ENCODE data around the gene SOCS3. TPM values are rescaled to one million over a fixed set of nuclear protein-coding genes. Genes with fewer than 3 reads are reported as not detected.

SOCS3 gene
- total RNA-seq, 1 donor from 2014 or later: 137 TPM

DNA sequence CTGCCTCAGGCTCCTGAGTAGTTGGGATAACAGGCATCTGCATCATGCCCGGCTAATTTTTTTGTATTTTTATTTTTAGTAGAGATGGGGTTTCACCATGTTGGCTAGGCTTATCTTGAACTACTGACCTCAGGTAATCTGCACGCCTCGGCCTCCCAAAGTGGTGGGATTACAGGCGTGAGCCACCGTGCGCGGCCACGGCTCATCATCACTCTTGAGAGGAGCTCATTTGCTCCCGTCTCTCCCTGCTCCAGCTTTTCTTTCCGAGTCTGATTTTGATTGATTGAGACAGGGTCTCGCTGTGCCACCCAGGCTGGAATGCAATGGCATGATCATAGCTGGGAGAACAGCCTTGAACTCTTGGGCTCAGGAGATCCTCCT is 31.2 kb upstream of the SOCS3 start:
- DNase-seq (ENCODE audit: low spot score): no peak

DNA sequence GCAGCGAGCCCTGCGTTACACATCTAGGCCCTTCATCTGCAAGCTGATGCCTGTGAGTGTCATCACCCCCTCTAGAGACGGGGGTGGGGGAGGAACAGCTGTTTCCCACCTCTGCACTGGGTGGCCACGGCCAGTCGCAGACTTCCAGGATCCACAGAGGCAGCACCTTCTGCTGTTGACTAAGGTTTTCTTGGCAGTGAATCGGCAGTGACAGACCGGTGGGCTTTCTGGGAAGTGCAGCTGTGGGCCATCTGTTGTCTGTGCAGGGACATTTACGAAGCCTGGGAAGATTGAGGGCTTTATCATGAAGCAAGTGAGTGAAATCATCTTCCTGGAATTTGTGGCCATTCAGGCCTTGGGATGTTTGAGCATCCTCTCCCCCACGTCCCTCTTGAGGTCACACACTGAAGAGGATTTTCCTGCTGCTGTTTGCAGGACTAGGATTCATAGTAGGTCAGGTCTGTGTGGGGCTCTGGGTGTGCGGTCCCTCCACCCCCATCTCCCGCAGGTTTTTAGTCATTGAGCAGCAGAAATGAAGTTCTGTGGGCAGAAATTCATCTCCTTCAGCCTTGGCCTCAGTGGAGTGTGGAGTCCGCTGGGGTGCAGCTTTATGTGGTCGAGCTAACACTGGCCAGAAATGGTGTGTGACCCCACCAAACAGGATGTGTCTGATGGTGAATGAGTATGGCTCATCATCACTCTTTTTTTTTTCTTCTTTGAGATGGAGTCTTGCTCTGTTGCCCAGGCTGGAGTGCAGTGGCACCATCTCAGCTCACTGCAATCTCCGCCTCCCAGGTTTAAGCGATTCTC is 30.6 kb upstream of the SOCS3 start:
- peak; percentile 65 for DNase-seq (ENCODE audit: low spot score)

DNA sequence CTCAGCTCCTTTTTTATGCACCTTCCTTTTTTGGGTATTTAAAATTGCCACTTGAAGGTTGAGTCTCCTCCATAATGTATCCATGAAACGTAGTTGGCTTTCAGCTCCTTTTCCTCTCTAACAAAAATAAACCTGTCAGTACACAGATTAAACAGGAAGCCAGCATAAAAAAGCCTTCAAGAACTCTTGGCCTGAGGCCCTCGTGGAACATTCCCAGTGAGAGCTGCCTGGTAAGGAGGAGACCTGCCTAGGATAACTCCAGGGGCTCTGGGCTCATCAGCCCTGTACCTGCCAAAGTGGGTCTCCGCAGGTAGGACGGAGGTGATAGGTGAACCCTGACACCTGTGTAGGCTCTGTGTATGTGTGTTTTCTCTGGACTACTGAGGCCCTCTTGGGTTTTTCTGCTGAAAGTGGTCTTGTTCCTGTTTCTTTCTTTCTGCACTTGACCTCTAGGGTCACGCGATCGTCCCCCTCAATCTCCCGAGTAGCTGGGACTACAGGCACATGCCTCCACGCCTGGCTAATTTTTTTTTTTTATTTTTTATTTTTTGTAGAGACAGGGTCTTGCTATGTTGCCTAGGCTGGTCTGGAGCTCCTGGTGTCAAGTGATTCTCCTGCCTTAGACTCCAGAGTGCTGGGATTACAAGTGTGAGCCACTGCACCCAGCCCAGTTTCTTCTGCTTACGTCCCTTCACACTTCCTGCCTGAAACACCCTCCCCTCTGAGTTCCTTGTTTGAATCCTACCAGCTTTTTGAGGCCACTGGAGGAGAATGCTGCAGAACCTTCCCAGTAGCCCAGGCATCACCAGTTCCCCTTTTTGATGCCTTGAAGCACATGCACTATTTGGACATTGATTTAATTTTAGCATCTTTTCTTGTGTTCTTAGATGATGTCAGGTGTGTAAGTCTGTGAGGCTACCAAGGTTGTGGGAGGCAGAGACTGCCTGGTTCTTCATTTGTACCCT is 28.4 kb upstream of the SOCS3 start:
- no peak for DNase-seq (ENCODE audit: low spot score)

DNA sequence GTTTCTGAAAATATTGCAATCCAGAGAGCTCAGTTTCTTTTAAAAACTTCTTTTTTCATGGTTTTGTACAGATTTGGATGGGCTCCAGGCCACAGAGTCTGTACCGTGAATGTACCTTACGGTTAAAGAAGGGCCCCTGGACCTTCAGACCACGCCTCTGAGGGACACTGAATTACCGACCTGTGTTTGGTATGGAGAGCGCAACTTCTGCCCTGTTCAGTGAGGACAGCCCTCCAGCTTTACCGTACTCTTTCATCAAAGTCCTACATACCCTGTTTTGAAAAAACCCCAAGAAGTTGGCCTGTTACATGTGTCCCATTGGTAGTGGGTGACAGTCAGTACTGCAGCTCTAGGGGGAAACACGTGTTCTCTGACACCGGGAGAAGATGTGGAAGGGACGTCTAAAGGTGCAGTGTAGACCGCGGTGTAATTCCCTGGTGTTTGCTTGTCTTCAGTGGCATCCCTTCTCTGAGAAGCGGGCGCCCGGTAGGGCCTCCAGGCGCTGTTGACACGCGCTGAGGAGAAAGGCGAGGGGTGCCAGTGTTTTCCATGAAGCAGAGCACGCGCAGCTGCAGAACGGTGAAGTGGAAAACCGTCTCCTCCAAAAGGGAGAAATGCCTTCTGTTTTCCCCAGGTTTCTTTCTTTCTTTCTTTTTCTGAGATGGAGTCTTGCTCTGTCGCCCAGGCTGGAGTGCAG is 24.8 kb upstream of the SOCS3 start:
- no peak for DNase-seq (ENCODE audit: low spot score)

DNA sequence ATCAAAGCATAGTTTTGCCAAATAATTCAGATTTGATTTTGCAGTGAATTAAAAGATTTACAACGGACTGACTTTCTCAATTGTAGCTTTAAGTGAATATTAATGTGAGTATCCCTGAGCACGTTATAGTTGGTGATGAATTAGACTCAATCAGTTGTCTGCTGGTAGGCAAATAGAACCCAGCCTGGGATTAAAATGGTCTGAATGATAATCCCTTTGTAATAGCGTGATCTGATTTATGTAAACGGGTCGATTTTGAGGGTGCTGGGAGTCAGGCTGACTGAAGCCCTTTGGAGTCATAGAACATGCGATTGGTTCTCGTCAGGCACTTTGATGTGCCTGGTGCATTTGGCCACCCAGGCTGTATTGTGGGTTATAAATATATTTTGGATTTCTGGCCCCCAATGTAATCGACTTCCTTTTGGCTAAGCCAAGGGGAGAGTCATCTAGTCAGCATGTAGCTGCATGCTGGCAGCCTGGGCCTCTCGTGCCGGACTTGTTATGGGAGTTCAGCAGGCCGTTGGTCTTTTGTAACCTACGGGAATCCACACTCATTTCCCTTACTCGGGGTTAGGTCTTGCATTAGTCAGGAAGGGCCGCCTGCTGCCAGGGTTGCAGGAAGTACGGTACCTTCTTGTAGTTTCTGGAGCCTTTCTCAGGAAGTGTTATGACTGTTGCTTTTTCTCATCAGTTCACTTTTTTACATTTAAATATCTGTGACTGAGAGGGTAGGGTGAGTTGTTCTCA is 24.0 kb upstream of the SOCS3 start:
- peak; percentile 73 for DNase-seq (ENCODE audit: low spot score)

DNA sequence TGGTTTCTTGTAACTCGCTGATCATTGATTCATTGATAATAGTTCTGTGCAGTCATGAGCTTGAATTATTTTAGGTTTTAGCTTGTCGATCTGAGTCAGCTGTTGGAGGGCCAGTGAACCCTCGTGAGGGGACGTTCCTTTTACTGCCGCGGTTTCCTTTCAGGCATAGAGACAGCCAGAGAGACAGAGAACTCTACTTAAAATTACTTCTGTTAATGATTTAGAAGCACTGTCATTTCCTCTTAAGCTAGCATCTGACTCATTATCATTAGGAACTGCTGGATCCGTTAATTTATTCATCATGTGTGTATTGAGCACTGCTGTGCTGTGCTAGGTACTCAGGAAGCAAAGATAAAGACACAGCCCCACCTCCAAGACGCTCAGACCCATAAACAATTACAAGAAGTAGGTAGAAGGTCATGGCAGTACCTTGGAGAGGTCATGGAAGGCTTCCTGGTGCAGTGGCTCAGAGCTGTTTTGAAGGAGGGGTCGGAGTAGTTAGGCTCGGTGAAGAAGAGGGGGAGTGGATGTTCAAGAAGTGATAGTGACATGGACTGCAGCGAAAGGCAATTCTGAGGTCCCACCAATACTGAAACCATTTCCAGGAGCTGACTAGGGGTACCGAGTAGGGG is 21.8 kb upstream of the SOCS3 start:
- no peak for DNase-seq (ENCODE audit: low spot score)

DNA sequence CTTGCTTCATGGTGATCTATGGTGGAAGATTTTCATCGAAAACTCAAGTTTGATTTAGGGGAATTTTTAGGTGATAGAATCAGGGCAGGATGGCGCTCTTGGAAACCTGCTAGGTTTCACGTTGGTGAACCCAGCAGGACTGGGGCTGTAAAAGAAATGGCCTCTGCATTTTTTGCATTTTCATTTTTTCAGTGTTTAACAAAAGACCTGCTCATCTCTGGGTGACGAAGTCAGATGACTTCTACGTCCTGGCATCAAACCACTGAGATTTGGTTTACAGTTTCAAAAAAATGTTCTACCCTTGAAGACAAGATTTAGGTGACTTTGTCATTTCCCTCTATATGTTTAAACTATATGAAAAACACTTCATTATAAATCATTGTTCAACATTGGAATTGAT is 20.5 kb upstream of the SOCS3 start:
- DNase-seq (ENCODE audit: low spot score): no peak

DNA sequence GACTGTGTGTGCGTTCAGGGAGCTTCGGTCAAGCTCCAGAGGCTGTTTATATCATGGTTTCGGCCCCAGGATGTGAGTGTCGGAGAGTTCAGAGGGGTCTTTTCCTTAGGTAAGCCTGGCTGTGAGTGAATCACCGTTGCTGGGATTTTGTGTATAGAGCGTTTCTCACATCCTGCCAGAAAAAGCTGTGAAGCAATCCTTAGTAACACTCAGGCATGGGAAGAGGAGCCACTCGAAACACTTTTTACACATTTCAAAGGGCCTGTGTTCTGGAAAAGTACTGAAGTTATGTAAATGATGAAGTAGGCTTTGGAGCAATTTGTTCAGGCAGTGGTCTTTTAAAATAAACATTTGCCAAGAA is 19.2 kb upstream of the SOCS3 start:
- DNase-seq (ENCODE audit: low spot score): no peak

DNA sequence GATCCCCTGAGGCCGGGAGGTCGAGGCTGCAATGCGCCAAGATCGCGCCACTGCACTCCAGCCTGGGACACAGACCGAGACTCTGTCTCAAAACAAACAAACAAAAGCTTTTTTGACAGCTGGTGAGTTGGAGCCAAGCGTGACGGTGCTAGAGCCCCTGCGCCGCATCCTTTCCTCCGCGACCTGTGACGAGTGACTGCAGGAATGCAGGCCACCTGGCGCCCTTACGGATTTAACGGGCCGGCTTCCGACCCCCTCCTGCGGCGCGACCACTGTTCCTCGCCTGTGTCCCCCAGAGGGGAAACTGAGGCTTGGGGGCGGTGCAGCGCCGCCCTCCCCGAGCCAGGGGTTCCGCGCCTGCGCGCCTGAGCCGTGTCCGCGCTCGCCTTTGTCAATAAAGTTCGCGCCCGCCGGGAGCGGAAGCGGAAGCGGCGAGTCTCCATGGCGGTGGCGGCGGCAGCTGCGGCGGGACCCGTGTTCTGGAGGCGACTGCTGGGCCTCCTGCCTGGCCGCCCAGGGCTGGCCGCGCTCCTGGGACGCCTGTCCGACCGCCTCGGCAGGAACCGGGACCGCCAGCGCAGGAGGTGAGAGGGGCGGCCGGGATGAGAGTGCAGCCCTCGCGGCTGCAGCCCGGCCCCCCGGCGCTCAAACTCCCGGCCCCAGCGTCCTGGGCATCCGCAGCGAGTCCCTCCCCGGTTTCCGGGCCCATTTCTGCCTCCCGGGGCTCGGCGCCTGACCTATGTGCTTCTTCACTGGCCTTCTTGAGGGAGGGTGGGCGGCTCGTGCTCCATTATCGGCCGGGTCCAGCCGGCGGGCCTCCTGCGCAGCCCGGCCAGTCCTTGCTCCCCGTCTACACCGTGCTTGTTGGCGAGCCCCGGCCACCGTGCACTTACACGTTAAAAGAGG is 18.6 kb upstream of the SOCS3 start, which contains the start of gene PGS1:
Gene PGS1, plus strand, starts transcription at position 425 of the 906 bp plus-strand sequence. Its CDS starts 17 bp downstream, at position 442.
- peak; percentile 69 for DNase-seq (ENCODE audit: low spot score)

DNA sequence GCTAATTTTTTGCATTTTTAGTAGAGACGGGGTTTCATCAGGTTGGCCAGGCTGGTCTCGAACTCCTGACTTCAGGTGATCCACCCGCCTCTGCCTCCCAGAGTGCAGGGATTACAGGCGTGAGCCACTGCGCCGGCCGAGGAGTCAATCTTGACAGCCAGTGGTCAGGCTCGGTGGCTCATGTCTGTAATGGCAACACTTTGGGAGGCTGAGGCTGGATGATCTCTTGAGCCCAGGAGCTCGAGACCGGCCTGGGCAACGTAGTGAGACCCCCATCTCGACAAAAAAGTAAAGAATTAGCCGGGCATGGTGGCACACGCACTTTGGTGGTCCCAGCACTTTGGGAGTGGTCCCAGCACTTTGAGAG is 18.0 kb upstream of the SOCS3 start:
- DNase-seq (ENCODE audit: low spot score): no peak

DNA sequence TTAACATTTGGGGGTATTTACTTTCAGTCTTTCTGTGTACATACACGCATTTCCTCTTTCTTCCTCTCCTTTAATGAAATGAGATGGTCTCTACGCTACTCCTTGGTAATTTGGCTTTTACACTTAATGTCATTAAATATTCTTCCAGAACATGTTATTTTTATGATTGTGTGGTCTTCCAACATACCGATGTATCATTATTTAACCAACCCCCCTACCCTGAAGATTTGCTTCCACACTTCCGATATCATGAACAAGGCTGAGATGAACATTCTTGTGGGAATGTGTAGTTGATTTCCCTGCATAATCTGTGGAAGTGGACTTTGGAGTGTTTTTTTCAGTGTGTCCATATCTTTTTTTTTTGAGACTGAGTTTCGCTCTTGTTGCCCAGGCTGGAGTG is 16.3 kb upstream of the SOCS3 start:
- DNase-seq (ENCODE audit: low spot score): no peak

DNA sequence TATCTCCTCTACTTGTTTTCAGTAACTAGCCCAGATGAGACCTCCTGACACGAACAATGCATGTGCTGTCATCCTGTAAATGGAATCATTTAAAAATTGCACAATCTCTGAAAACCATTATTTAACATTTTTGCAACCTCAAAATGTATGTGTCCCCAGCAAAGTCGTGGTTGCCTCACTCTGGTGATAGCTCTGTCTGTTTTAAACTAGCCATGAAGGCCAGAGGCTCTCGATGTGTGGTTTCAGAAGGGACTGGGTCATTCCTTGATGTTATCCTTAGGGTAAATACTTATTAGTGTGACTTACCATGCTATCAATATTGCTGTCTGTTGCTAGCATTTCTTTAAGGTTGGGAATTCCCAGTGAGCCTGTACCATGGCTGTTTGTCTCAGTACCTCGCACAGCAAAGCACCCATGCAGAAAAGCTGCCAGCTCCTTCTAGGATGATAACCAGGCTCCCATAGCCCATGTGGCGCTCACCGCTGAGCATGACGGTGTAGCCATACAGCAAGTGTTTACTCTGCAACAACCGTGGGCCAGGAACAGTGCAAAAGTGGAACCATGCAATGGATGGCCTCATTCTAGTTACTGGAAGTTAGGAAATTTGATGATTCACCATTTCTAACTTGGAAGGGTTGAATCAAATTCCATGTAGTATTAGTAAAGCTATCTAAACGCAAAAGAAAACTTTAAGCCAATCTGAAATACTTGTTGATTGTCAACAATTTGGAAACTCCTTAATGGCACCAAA is 15.7 kb upstream of the SOCS3 start:
- DNase-seq (ENCODE audit: low spot score): peak; percentile 69

DNA sequence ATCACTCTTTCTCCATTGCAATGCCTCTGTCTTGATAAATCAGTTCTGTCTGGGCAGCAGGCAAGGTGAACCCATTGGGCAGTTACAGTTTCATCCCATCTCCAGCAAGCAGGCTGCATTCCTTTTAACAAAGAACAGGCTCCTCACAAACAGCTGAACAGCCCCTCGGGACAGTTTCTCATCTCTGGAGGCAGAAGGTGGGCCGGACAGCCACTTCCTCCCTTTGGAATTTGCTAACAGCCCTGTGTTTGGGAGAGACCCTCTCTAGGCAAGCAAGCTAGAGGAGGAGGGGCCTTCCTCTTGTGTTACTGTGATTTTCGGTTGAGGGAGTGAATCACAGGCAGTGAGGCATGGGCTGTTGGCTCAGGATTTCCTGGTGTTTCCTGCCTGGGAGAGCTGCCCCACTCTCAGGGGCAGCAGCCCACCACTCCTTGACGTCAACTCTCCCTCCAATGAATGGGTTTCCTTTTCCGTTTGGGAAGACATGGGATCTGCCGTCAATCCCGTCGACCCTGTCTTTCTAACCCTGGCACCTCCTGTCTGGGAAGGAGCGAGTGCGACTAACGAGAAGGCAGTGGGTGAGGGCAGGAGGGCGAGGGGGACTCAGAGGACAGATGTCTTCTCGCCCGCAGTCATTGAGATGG is 14.9 kb upstream of the SOCS3 start:
- DNase-seq (ENCODE audit: low spot score): peak; percentile 61

DNA sequence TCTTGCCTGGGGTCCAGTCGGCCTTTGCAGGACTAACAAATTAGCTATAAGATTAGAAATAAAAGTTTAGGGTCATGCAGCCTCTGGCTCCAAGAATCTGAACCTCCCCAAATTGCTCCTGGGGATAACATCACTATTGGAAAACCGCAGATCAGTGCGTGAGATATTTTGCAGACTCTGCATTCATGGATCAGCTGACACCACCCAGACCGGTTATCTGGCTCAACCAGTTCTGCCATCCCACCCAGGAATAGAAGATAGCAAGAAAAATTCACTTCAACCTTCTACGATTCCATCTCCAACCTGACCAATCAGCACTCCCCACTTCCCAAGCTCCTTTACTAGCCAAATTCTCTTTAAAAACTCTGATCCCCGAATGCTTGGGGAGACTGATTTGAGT is 14.3 kb upstream of the SOCS3 start:
- no peak for DNase-seq (ENCODE audit: low spot score)

DNA sequence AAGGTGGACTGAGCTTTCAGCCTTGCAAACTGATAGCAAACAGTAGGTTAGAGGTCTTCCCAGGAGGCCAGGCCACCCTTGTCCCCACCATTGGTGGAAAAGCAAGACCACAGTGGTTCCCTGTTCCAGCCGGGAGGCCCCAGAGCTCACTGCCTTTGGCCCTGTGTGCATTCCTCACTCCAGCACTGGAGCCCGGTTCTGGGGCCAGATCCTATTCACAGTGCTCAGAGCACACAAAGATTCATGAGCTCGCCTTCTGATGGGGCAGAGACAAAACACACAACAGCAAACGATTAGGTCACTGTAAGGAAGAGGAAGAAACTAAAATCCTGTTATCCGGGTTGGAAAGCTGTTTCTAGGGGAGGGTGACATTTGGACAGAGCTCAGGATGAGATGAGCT is 13.0 kb upstream of the SOCS3 start:
- DNase-seq (ENCODE audit: low spot score): peak; percentile 80

DNA sequence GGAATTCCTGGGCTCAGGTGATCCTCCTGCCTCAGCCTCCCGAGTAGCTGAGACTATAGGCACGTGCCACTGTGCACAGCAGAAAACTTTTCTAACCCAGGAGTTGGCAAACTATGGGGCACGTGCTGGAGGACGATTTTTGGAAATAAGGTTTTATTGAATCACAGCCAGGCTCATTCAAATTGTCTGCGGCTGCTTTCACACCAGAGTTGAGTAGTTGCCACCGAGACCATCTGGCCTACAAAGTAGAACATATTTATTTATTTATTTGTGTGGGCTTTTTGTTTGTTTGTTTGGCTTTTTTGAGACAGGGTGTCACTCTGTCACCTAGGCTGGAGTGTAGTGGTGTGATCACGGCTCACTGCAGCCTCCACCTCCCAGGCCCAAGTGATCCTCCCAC is 11.2 kb upstream of the SOCS3 start:
- no peak for DNase-seq (ENCODE audit: low spot score)

DNA sequence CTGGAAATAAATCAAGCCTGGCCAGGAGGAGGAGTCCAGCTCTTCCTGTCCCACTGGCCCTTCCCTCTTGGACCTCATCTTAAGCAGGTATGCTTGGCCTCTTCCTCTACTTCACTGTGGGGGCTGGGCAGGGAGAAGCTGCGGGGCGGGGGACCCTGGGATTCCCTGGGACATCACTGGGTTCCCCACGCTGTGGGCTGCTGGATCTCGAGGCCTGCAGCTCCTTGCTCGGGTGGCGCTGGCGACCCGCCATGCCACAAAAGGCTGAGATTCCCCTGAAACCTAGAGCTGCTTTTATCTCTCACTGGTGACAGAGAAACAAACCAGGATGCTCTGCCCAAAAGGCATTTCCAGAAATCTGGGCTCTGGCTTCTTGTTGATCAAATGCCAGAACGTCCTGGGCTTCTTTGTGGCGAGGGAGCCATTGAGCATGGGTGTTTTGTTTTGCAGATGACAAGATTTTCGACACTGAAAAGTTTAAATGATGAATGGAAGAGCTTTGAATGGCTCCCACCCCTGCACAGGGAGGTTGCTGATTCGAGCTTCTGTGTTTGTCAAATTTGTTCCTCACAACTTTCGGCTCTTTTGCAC is 10.0 kb upstream of the SOCS3 start:
- peak; percentile 62 for DNase-seq (ENCODE audit: low spot score)

DNA sequence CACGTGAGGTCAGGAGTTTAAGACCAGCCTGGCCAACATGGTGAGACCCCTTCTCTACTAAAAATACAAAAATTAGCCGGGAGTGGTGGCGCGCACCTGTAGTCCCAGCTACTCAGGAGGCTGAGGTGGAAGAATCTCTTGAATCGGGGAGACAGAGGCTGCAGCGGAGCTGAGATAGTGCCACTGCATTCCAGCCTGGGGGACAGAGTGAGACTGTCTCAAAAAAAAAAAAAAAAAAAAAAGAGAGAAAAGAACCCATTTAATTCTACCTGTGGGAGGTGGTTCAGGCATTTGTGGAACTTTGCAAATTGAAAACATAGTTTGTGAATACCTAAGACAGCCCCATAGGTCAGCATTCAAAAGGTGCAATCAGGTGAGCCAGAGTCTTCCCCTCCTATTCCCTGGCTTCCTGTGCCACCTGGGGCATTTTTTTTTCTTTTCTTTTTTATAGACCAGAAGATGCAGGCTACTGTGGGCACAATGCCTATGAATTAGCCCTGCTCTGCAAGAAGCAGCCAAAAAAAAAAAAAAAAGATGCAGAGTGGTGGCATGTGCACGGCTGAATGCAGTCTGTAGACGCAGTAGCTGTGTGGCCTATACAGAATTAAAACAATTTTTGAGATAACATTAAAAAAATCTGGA is 9.1 kb upstream of the SOCS3 start:
- DNase-seq (ENCODE audit: low spot score): no peak

Data from umbilical cord (tissue), 2 donors.